ENCODE measurements around the gene TMEM203. TPM values are rescaled to one million over a fixed set of nuclear protein-coding genes. Genes with fewer than 3 reads are reported as not detected.

Gene TMEM203
- total and polyA plus RNA-seq, 8 donors: 9.7 to 22.8 (median 13.7) TPM

GRCh38 chr9:137192859-137193258 lies 12.6 kb downstream of the TMEM203 start:
- TF ChIP-seq, protein P1, sequence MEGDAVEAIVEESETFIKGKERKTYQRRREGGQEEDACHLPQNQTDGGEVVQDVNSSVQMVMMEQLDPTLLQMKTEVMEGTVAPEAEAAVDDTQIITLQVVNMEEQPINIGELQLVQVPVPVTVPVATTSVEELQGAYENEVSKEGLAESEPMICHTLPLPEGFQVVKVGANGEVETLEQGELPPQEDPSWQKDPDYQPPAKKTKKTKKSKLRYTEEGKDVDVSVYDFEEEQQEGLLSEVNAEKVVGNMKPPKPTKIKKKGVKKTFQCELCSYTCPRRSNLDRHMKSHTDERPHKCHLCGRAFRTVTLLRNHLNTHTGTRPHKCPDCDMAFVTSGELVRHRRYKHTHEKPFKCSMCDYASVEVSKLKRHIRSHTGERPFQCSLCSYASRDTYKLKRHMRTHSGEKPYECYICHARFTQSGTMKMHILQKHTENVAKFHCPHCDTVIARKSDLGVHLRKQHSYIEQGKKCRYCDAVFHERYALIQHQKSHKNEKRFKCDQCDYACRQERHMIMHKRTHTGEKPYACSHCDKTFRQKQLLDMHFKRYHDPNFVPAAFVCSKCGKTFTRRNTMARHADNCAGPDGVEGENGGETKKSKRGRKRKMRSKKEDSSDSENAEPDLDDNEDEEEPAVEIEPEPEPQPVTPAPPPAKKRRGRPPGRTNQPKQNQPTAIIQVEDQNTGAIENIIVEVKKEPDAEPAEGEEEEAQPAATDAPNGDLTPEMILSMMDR (IDR thresholded peaks at IDR 0.05): no peak
- FAIRE-seq: no peak
- Histone ChIP-seq H3K27me3 (no peaks in the 10 kb centered on the region), H3K4me1 (peaks cover 27 to 55% (median 36%) of the 10 kb centered on the region in 3 donors), H3K9me3 (no peaks in the 10 kb centered on the region), H3K36me3 (peaks cover 0 to 7% (median 0%) of the 10 kb centered on the region in 3 donors), H3K27ac (no peak overlapping the region), H3K4me3 (no peak overlapping the region)
- DNase-seq: no peak
- ATAC-seq: no peak
- intact Hi-C loops (cut with DNase I): loop anchor here in 1 of 3 donors (5.0 kb wide), 1 partner anchor 44 kb away; no protein-coding TSS in a partner anchor
- 73 to 90% methylated on average over 1 to 2 of the region's 2 CpGs for WGBS, 2 donors

- TF ChIP-seq, protein P1 (IDR thresholded peaks at IDR 0.05): no peak
- intact Hi-C loops (cut with DNase I): loop anchor here in 1 of 3 donors (5.0 kb wide), 1 partner anchor 45 kb away; no protein-coding TSS in a partner anchor
- H3K4me1 ChIP-seq: peaks cover 31 to 59% (median 37%) of the 10 kb centered on the region in 3 donors
- no peaks in the 10 kb centered on the region for H3K9me3 ChIP-seq
- no peak overlapping the region for H3K4me3 ChIP-seq
- no peak overlapping the region for H3K27ac ChIP-seq
- 64 to 74% methylated on average over 9 to 10 of the region's 10 CpGs for WGBS, 2 donors
- no peaks in the 10 kb centered on the region for H3K27me3 ChIP-seq
- ATAC-seq (no peak), FAIRE-seq (no peak), DNase-seq (no peak)
- peaks cover 0 to 7% (median 0%) of the 10 kb centered on the region in 3 donors for H3K36me3 ChIP-seq
These were observed 13.0 kb downstream of the TMEM203 start for GRCh38 chr9:137192448-137192780.

DNA sequence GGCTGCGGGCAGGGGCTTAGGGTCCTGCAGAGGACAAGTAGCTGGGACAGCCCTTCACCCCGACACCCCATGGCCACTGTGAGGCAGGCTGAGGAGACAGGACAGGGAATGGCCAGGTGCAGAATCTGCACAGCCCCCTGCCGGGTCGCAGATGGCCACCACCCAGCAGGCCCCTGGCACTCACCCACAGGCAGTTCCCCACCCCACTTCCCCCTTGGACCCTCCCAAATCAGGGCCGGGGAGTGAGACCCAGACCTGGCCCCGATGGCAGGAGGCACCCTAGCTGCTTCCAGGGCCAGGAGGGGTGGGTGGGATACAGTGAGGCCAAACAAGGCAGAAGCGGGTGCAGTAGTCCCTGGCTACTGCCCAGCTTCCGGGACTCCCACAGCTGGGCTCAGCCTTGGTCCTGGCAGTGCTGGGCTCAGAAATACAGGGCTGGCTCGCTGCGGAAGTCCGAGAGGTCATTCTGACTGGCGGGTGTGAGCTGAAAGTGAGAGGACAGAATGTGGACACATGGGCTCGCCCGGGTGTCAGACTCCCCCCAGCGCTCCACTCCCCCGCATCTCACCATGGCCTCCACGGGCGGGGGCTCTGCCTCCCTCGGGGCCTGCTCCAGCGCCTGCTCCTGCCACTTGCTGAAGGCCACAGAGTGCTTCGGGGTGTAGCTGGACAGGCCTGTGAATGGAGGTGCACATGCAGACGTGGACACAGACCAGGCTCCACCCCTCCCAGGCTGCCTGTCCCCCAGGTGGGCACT lies 13.6 kb downstream of the TMEM203 start:
- TF ChIP-seq, protein P1 (IDR thresholded peaks at IDR 0.05): no peak
- H3K27ac ChIP-seq: peak overlapping the region in 1 of 4 donors; percentile 22
- FAIRE-seq: no peak
- no peak for ATAC-seq
- no peaks in the 10 kb centered on the region for H3K27me3 ChIP-seq
- H3K4me3 ChIP-seq: no peak overlapping the region
- intact Hi-C loops (cut with DNase I): loop anchor here in 1 of 3 donors (5.0 kb wide), 1 partner anchor 45 kb away; no protein-coding TSS in a partner anchor
- 67 to 68% methylated on average over 22 of the region's 22 CpGs for WGBS, 2 donors
- H3K36me3 ChIP-seq: peaks cover 0 to 7% (median 0%) of the 10 kb centered on the region in 3 donors
- no peaks in the 10 kb centered on the region for H3K9me3 ChIP-seq
- DNase-seq: peak in 1 of 6 donors; percentile 52
- peaks cover 36 to 65% (median 42%) of the 10 kb centered on the region in 3 donors for H3K4me1 ChIP-seq

GRCh38 chr9:137191245-137191644 lies 14.2 kb downstream of the TMEM203 start:
- H3K36me3 ChIP-seq: peaks cover 0 to 7% (median 0%) of the 10 kb centered on the region in 3 donors
- ATAC-seq: no peak
- FAIRE-seq: no peak
- H3K4me1 ChIP-seq: peaks cover 42 to 71% (median 47%) of the 10 kb centered on the region in 3 donors
- H3K27ac ChIP-seq: no peak overlapping the region
- no peak overlapping the region for H3K4me3 ChIP-seq
- H3K27me3 ChIP-seq: no peaks in the 10 kb centered on the region
- H3K9me3 ChIP-seq: no peaks in the 10 kb centered on the region
- peak in 1 of 6 donors; percentile 39 for DNase-seq
- TF ChIP-seq, protein P1 (IDR thresholded peaks at IDR 0.05): no peak
- intact Hi-C loops (cut with DNase I): loop anchor here in 1 of 3 donors (5.0 kb wide), 1 partner anchor 46 kb away; no protein-coding TSS in a partner anchor
- WGBS, 2 donors: 50 to 60% methylated on average over 3 of the region's 3 CpGs
